ENCODE results near the gene TPRX2.
A peak's percentile ranks its signal among the peaks of the same experiment; 100 is the strongest.
"Not testable (repeated sequence)": the region's sequence is repeated elsewhere in the genome, so short reads cannot be mapped to it uniquely, and the experiment has no call there.

GRCh38 chr19:47909350-47909749 lies 50.3 kb downstream of the TPRX2 start:
- peak; percentile 9 to 48 (median 41) for TF ChIP-seq CTCF (IDR thresholded peaks at IDR 0.05)
- not testable (repeated sequence) for TF ChIP-seq POLR2A (IDR thresholded peaks at IDR 0.05)
